ENCODE results near the gene GNG7.

- TF ChIP-seq, protein P1, sequence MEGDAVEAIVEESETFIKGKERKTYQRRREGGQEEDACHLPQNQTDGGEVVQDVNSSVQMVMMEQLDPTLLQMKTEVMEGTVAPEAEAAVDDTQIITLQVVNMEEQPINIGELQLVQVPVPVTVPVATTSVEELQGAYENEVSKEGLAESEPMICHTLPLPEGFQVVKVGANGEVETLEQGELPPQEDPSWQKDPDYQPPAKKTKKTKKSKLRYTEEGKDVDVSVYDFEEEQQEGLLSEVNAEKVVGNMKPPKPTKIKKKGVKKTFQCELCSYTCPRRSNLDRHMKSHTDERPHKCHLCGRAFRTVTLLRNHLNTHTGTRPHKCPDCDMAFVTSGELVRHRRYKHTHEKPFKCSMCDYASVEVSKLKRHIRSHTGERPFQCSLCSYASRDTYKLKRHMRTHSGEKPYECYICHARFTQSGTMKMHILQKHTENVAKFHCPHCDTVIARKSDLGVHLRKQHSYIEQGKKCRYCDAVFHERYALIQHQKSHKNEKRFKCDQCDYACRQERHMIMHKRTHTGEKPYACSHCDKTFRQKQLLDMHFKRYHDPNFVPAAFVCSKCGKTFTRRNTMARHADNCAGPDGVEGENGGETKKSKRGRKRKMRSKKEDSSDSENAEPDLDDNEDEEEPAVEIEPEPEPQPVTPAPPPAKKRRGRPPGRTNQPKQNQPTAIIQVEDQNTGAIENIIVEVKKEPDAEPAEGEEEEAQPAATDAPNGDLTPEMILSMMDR (IDR thresholded peaks at IDR 0.05 in 2 of 3, conservative IDR thresholded peaks at IDR 0.05 in 1 of 3; ENCODE audit: control insufficient read depth in 2 of 3, extremely low read depth in 1 of 3, insufficient read depth in 1 of 3, low read depth in 3 of 3, low read length in 3 of 3): no peak
- TF ChIP-seq ZNF274 (IDR thresholded peaks at IDR 0.05; ENCODE audit: insufficient read depth, insufficient read length): no peak
- no peak for TF ChIP-seq BHLHE40 (IDR thresholded peaks at IDR 0.05; ENCODE audit: borderline replicate concordance in 1 of 2, low read depth in 2 of 2, low read length in 1 of 2)
- no peak for TF ChIP-seq SREBF1 (IDR thresholded peaks at IDR 0.05; ENCODE audit: low read length)
- no peak for TF ChIP-seq MEF2A (IDR thresholded peaks at IDR 0.05; ENCODE audit: insufficient read depth, low read depth, low read length)
- TF ChIP-seq CEBPB (IDR thresholded peaks at IDR 0.05; ENCODE audit: borderline replicate concordance in 1 of 2, low read depth in 2 of 2, low read length in 2 of 2): no peak
- no peak for TF ChIP-seq HDAC6 (IDR thresholded peaks at IDR 0.05; ENCODE audit: unreplicated experiment)
- TF ChIP-seq ZNF207 (IDR thresholded peaks at IDR 0.05; ENCODE audit: borderline replicate concordance): no peak
Observed at GRCh38 chr19:2578391-2578890, 124.1 kb downstream of the GNG7 start.

Measured in GM12878 (cell line).